ENCODE data around the gene DRG1.

DNA sequence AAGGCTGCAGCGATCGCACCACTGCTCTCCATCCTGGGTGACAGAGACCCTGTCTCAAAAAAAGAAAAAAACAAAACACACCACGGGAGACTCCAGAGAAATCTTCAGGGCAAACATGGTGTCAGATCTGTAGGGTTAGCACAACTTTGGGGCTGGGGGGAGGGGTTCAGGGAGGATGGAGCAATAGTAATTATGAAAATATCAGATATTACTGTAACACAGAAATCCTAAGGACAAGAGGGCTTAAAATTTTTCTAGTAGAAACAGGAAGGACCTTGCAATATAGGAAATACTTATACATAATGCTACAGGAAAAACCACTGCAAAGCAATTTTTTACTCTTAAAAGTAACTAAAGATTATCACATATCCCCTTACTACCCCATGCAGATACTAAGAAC lies 76.4 kb downstream of the DRG1 start:
- TF ChIP-seq POLR2A (IDR thresholded peaks at IDR 0.05): no peak
- no peak for TF ChIP-seq CTCF (IDR thresholded peaks at IDR 0.05)
